Esophagus mucosa (tissue), 1 donor: ENCODE data around the gene PDP2. TPM values are rescaled to one million over a fixed set of nuclear protein-coding genes. Genes with fewer than 3 reads are reported as not detected.
A peak's percentile ranks its signal among the peaks of the same experiment; 100 is the strongest.

Source experiments
- ATAC-seq: fragments of 200-7000 bp; cut with Tn5 transposase; one replicate; pipeline ENCODE4 v1.9.1; 2020
- total RNA-seq: library from RNA; stranded (reverse); gene quantifications from one replicate; pipeline ENCODE4 v1.2.4, GENCODE V29; 2023
- donor health status: DM: yes; HTN: yes; CAD: no.

The PDP2 gene
- total RNA-seq, 1 donor from 2014 or later = 9.6 TPM

- peak; percentile 49 for ATAC-seq
Observed at GRCh38 chr16:66904846-66905632, 24.7 kb downstream of the PDP2 start.

GRCh38 chr16:66905633-66906539 is 25.6 kb downstream of the PDP2 start:
- peak; percentile 73 for ATAC-seq

- ATAC-seq = no peak
Observed at GRCh38 chr16:66906916-66907836, 26.9 kb downstream of the PDP2 start.

DNA sequence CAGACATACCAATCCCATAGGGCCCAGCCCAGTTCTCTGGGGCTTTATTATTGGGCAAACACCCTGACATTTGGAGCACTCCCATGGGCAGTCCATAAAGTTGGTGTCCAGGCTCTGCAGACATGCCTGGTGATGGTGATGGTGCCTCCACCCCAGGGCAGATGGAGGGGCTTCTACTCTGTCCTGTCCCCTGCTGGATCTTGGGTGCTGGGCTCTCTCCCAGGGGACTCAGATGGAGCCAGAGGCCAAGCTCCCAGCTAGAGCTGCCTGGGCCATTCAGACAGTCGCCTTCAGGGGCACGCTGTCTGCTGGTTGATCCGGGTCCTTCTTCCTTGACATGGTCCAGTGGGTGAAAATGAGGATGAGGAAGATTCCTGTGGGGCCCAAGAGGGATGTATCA is 27.8 kb downstream of the PDP2 start:
- ATAC-seq = no peak

GRCh38 chr16:66908762-66909559 is 28.6 kb downstream of the PDP2 start:
- ATAC-seq = no peak

DNA sequence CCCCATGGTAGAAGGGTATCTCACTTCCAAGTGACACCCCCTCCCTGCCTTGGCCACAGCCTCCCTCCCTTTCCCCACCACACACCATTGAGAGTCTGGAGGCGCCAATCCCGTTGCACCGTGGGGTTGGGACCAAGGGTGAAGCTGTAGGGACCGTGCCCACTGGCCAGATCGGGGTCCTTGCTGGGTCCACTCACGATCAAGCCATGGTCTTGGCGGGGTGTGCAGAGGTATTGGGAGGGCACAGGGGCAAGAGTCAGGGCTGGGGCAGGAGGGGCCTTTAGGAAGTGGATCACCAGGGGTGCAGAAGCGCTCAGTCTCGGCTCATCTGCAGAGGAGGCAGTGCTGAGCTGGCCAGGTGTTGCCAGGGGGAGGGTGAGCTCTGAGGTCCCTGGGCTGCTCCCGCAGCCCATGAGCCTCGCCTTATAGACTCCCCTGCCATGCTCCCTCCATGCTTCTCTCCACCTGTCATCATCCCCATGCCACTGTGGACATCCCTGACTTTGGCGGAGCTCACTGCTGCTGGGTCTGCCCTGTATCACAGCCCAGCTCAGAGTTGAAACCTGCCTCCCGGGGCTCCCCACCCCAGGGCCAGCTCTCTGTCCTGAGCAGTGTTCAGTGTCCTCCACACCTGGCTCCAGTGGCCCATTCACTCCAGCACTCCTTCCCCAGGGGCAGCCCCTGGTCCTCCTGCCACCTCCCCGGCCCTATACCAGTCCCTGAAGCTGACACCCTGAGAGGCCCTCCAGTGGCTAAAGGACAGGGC is 30.0 kb downstream of the PDP2 start:
- no peak for ATAC-seq

DNA sequence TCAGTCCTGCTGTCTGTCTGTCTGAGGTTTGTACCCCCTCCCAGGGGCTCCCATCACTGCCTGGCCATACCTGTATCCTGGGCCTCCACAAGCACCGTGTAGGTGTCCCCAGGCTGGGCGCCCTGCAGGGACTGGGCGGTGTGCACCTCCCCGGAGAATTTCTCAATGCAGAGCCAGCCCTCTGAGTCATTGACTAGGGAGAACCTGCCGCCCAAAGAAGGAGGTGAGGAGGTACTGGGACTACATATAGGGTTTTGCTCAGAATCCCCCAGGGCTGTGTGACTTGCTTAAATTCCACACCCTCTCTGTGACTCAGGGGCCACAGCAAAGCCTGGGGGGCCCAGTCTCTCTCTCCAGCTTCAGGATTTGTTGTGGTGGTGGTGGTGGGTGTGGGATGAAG is 30.8 kb downstream of the PDP2 start:
- ATAC-seq = peak; percentile 88

DNA sequence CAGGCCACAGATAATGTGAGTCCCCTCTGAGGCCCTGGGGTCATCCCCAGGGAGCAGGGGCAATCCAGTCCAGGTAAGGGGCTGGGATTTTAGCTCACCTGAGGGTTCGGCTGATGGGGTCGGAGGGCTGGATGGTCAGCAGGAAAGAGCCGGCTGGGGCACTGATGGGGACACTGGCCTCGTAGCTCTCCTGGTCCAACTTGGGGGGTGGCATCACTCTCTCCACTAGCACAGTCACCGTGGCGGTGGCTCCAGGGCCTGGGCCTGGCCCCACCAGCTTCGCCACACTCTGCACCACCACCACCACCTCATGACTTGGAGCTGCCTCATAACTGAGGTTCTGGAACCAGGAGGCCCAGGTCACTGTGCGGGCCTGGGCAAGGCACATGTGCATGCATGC is 31.5 kb downstream of the PDP2 start:
- no peak for ATAC-seq

- no peak for ATAC-seq
Observed at GRCh38 chr16:66913081-66913480, 32.8 kb downstream of the PDP2 start.

GRCh38 chr16:66913711-66914110 is 33.4 kb downstream of the PDP2 start:
- no peak for ATAC-seq

- ATAC-seq = no peak
Observed at GRCh38 chr16:66914541-66914940, 34.2 kb downstream of the PDP2 start.

GRCh38 chr16:66915041-66915440 is 34.7 kb downstream of the PDP2 start:
- no peak for ATAC-seq

GRCh38 chr16:66916518-66916917 is 36.2 kb downstream of the PDP2 start:
- ATAC-seq = no peak

- no peak for ATAC-seq
Observed at GRCh38 chr16:66917741-66918140, 37.4 kb downstream of the PDP2 start.

GRCh38 chr16:66918355-66918754 is 38.0 kb downstream of the PDP2 start:
- no peak for ATAC-seq

- ATAC-seq = peak; percentile 9
Observed at GRCh38 chr16:66918803-66919568, 38.7 kb downstream of the PDP2 start, which contains the start of gene CDH16. Gene CDH16, minus strand, starts transcription at chr16:66918885. Its CDS starts 820 bp downstream, at chr16:66918065.

DNA sequence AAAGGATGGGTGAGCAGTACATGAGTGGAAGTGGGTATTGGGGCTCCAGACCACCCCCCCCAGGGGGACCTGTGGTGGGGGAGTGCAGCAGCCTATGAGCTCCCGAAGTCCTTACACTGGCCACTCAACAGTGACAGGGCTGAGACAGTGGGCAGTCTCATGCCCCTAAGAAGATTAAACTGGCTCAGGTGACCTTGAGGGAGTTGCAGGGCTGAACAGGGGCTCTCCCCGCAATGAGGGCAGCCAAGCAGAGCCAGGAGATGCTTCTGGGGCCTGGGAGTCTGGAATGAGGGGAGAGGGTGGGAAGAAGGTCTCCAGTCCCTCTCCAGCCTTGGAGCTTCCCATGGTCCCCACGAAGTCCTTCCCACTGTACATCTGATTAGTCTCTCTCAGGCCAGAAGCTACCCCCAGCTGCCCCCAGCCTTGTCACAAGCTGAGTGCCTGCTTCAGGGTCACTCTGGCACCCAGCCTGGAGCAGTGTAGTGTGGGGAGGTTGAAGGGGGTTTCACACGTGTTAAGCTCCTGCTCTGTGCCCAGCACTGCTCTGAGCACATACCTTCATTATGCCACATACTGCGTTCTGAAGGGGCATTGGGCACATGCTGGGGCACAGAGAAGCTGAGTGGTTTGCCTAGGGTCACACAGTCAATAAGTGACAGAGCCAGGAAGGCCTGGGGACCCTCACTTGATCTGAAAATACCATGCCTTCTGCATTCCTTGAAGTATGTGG is 39.4 kb downstream of the PDP2 start:
- no peak for ATAC-seq

DNA sequence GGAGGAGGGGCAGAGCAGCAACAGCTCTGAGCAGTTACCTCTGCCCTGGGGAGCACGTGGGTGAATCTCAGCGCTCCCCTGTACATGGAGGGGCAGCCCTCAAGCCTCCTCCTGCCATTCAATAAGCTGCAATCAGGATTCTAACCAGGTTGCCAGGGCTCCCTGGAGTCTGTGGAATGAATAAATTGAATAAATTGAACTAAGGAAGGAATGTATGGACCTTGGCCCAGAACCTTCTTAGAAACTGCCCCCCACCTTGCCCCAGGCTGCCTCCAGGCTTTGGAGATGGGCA is 39.9 kb downstream of the PDP2 start:
- ATAC-seq = no peak

- ATAC-seq = no peak
Observed at GRCh38 chr16:66920924-66921680, 40.8 kb downstream of the PDP2 start.
